A549 (cell line): ENCODE results near the gene KCNJ11. TPM values are rescaled to one million over a fixed set of nuclear protein-coding genes. Genes with fewer than 3 reads are reported as not detected.

Experiments
- ATAC-seq, 2 experiments: fragments of 200-7000 bp in 1 of 2; fragments of >200 bp in 1 of 2; cut with Nextera tagmentation in 1 of 2; cut with Tn5 transposase in 1 of 2; 3 replicates each; pipeline versions ENCODE4 v1.8.0 to v1.9.1; 2018 to 2020; ENCODE audit warnings: mild to moderate bottlenecking in 1 of 2, moderate library complexity in 1 of 2
- CTCF ChIA-PET: fragments of 300-600 bp; sonication (Branson Sonifier 250); formaldehyde crosslinking; extraction: SDS; loops from one replicate; lab custom pipeline; 2021; ENCODE audit warnings: antibody characterized with exemption, inconsistent platforms; lab: Yijun Ruan, JAX
- POLR2A ChIA-PET: fragments of 350-600 bp; formaldehyde crosslinking; extraction: SDS; loops from one replicate; lab custom pipeline; 2021; ENCODE audit warnings: antibody characterized with exemption, inconsistent platforms; lab: Yijun Ruan, JAX
- DNase-seq, 2 experiments: peaks; one replicate each; pipeline versions ENCODE4 v3.0.0 to v3.0.0-alpha.2; 2011 to 2016; ENCODE audit warnings: low read depth in 1 of 2, low spot score in 1 of 2
- FAIRE-seq: peaks from 2 replicates; lab custom pipeline; 2011; peaks lifted over from hg19 to GRCh38; lab: Jason Lieb, UNC
- H3K27ac ChIP-seq, 2 experiments: fragments of >200 bp; sonication (Bioruptor Twin); formaldehyde crosslinking; 3 replicates each; pipeline ENCODE4 v1.5.1; 2016 to 2017
- H3K4me1 ChIP-seq: fragments of >200 bp; sonication (Bioruptor Twin); formaldehyde crosslinking; 3 replicates; pipeline ENCODE4 v1.6.1; 2016
- H3K4me2 ChIP-seq: fragments of >200 bp; sonication (Bioruptor Twin); formaldehyde crosslinking; 3 replicates; pipeline ENCODE4 v1.6.1; 2016
- H3K4me3 ChIP-seq: fragments of >200 bp; sonication (Bioruptor Twin); formaldehyde crosslinking; 3 replicates; pipeline ENCODE4 v1.5.1; 2016
- H3K9me3 ChIP-seq: fragments of >200 bp; sonication (Bioruptor Twin); formaldehyde crosslinking; 3 replicates; pipeline ENCODE4 v1.6.1; 2016
- BHLHE40 ChIP-seq: IDR thresholded peaks from 2 replicates; pipeline ENCODE4 v1.6.1; 2012; ENCODE audit warnings: low read depth, low read length, inconsistent platforms
- CHD2 ChIP-seq: fragments of 150-350 bp; IDR thresholded peaks from 2 replicates; pipeline ENCODE4 v1.6.1; 2014; ENCODE audit warnings: low read length; ENCODE audit not compliant: partially characterized antibody
- EHF ChIP-seq: fragments of 250-450 bp; sonication (Bioruptor Pico); IDR thresholded peaks from 2 replicates; pipeline ENCODE4 v1.5.0; 2020; ENCODE audit warnings: mild to moderate bottlenecking
- EHMT2 ChIP-seq: fragments of 200-600 bp; sonication (generic); IDR thresholded peaks from 2 replicates; pipeline ENCODE4 v1.6.1; 2016; ENCODE audit warnings: antibody characterized with exemption, low read depth, mild to moderate bottlenecking, moderate library complexity
- FOSL2 ChIP-seq, 2 experiments: fragments of 450-650 bp in 1 of 2; fragments of >200 bp in 1 of 2; sonication (Bioruptor Twin) in 1 of 2; formaldehyde crosslinking; IDR thresholded peaks; 2 replicates each; pipeline versions ENCODE4 v1.5.0 to v1.6.1; 2016 to 2020; ENCODE audit warnings: mild to moderate bottlenecking in 1 of 2, moderate library complexity in 1 of 2
- FOXS1 ChIP-seq: fragments of 250-450 bp; sonication (Bioruptor Pico); IDR thresholded peaks from 2 replicates; pipeline ENCODE4 v1.5.0; 2020; ENCODE audit warnings: mild to moderate bottlenecking, moderate library complexity
- HEYL ChIP-seq: fragments of 250-450 bp; sonication (Bioruptor Pico); IDR thresholded peaks from 2 replicates; pipeline ENCODE4 v1.8.0; 2021; ENCODE audit warnings: mild to moderate bottlenecking, moderate library complexity
- HOXB13 ChIP-seq: fragments of 250-450 bp; sonication (Bioruptor Pico); IDR thresholded peaks from 2 replicates; pipeline ENCODE4 v1.5.0; 2020; ENCODE audit warnings: low read depth, mild to moderate bottlenecking, moderate library complexity
- JUNB ChIP-seq: fragments of >200 bp; sonication (Bioruptor Twin); formaldehyde crosslinking; IDR thresholded peaks from 2 replicates; pipeline ENCODE4 v1.6.1; 2016
- KDM5A ChIP-seq: fragments of 200-600 bp; sonication (generic); IDR thresholded peaks from 2 replicates; pipeline ENCODE4 v1.6.1; 2016; ENCODE audit warnings: antibody characterized with exemption, mild to moderate bottlenecking
- NFE2L2 ChIP-seq: fragments of 150-350 bp; conservative IDR thresholded peaks from 2 replicates; pipeline ENCODE4 v1.6.1; 2014; ENCODE audit warnings: low read length
- PHF8 ChIP-seq: fragments of 200-600 bp; sonication (generic); IDR thresholded peaks from 2 replicates; pipeline ENCODE4 v1.6.1; 2016; ENCODE audit warnings: low read depth, mild to moderate bottlenecking, antibody characterized with exemption, moderate library complexity, borderline replicate concordance
- RAD21 ChIP-seq, 2 experiments: fragments of >200 bp in 1 of 2; sonication (Bioruptor Twin) in 1 of 2; formaldehyde crosslinking in 1 of 2; IDR thresholded peaks in 1 of 2; conservative IDR thresholded peaks in 1 of 2; 2 replicates in 1 of 2; 3 replicates in 1 of 2; pipeline ENCODE4 v1.6.1; 2012 to 2018; ENCODE audit warnings: inconsistent platforms in 1 of 2
- TP53 ChIP-seq: fragments of 250-450 bp; sonication (Bioruptor Pico); IDR thresholded peaks from 2 replicates; pipeline ENCODE4 v1.5.0; 2021; ENCODE audit warnings: mild to moderate bottlenecking, moderate library complexity
- ZC3H11A ChIP-seq: fragments of 450-650 bp; IDR thresholded peaks from 2 replicates; pipeline ENCODE4 v1.6.1; 2014; ENCODE audit warnings: antibody characterized with exemption, mild to moderate bottlenecking
- ZFP36 ChIP-seq: fragments of 450-650 bp; IDR thresholded peaks from 2 replicates; pipeline ENCODE4 v1.6.1; 2014; ENCODE audit warnings: borderline replicate concordance; ENCODE audit not compliant: partially characterized antibody
- WGBS: methylation state at CpG from one replicate; pipeline ENCODE4 v1.1.6; 2017; ENCODE audit errors: missing lambda C conversion rate; 5-methylcytosine and 5-hydroxymethylcytosine counted together
- polyA plus RNA-seq, 4 experiments: library from polyadenylated mRNA; depleted of rRNA in 3 of 4; stranded (reverse); fragments of >200 nt; fragmentation: RNase III in 1 of 4; extraction: RNeasy Plus Mini Kit Qiagen cat#74134 plus additional on column Dnase treatment in 1 of 4; gene quantifications; 2 replicates in 3 of 4; 3 replicates in 1 of 4; pipeline ENCODE4 v1.2.3, GENCODE V29; 2011 to 2017
- TF ChIP-seq, protein P1 (sequence below): IDR thresholded peaks from 2 replicates; pipeline ENCODE4 v1.6.1; 2012
- TF ChIP-seq, protein P2 (sequence below): fragments of >200 bp; sonication (Bioruptor Twin); formaldehyde crosslinking; IDR thresholded peaks from 2 replicates; pipeline ENCODE4 v1.6.1; 2016
- TF ChIP-seq, protein P3 (sequence below): IDR thresholded peaks from 2 replicates; pipeline ENCODE4 v1.6.1; 2012; ENCODE audit warnings: low read depth, borderline replicate concordance
- TF ChIP-seq, protein P4 (sequence below): IDR thresholded peaks from 2 replicates; pipeline ENCODE4 v1.6.1; 2012

KCNJ11 gene
- polyA plus RNA-seq, 2 of the 4 experiments (the other 2 are of a cell fraction), result 0.18 to 0.53 TPM

DNA sequence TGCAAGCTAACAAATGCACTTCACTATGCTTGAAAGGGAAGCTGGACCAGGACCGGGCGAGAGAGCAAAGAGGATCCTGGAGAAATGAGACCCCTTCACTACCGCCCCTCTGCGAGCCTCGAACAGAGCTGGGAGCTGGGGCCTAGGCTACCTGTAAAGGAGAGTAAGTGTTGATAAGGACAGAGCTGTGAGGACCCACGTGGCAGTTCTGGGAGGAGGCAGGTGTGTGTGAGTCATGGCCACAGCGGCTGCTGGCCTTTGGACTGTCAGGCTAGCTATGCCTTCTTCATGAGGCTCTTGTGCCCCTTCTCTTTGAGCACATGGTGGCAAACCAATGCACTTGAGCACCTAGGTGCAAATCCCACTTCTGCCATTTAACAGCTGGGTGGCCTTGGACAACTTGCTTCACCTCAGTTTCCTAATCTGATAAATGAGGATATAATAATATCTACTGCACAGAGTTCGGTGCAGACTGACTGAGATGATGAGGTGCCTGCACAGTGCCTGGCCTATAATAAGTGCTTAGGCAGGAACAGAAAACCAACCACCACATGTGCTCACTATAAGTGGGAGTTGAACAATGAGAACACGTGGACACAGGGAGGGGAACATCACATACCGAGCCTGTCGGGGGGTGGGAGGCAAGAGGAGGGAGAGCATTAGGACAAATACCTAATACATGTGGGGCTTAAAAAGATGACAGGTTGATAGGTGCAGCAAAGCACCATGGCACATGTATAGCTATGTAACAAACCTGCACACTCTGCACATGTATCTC is 35.3 kb upstream of the KCNJ11 start:
- TF ChIP-seq KDM5A (no peak), CHD2 (no peak), PHF8 (no peak), RAD21 (conservative IDR thresholded peaks at IDR 0.05 in 1 of 2, IDR thresholded peaks at IDR 0.05 in 1 of 2) (no peak), TP53 (CRISPR knock-in tag) (no peak), ZFP36 (no peak), EHMT2 (no peak)
- TF ChIP-seq, protein P1, sequence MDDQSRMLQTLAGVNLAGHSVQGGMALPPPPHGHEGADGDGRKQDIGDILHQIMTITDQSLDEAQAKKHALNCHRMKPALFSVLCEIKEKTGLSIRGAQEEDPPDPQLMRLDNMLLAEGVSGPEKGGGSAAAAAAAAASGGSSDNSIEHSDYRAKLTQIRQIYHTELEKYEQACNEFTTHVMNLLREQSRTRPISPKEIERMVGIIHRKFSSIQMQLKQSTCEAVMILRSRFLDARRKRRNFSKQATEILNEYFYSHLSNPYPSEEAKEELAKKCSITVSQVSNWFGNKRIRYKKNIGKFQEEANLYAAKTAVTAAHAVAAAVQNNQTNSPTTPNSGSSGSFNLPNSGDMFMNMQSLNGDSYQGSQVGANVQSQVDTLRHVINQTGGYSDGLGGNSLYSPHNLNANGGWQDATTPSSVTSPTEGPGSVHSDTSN, result no peak
- peak; percentile 66 to 71; a peak in 4 of 6 replicates for ATAC-seq
- DNase-seq, result peak in 1 of 2 experiments; percentile 29
- 70% methylated on average over 11 of the region's 11 CpGs for WGBS
- H3K4me3 ChIP-seq, result no peak overlapping the region
- POLR2A ChIA-PET, result interaction anchor here (0.7 kb wide), 2 partner anchors 13 to 18 kb away, joined by 3 to 7 read pairs; no protein-coding TSS in a partner anchor
- H3K4me2 ChIP-seq, result no peak overlapping the region
- CTCF ChIA-PET, result interaction anchor here (0.8 to 1.3 kb wide), 7 partner anchors 26 to 555 kb away, joined by 3 to 5 read pairs (median 3); no protein-coding TSS in a partner anchor
- FAIRE-seq, result no peak
- no peak overlapping the region for H3K27ac ChIP-seq
- H3K4me1 ChIP-seq, result peaks cover 8% of the 10 kb centered on the region; the same call in 2 of the 3 replicates
- no peaks in the 10 kb centered on the region for H3K9me3 ChIP-seq

DNA sequence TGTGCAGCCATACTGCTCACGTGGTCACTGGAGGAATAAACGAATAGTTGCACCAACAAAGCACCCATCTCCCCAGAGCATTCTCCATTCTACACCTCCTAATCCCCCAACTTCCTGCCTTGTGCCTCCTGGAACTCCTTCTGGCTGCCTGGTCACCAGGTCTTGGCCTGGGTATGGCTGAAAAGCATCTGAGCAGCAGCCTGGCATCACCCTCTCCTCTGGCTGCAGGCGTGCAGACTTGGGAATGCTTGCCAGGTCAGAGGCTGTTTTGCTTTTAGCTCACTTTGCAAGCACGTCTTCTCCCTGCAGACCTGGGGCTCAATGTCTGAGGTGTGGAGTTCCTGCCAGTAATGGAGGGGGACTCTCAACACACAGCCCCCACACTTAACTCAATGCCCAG is 33.3 kb upstream of the KCNJ11 start:
- CTCF ChIA-PET, result interaction anchor here (0.8 to 3.1 kb wide), 4 partner anchors 8 to 38 kb away, joined by 3 to 12 read pairs (median 4); no protein-coding TSS in a partner anchor
- WGBS, result 44% methylated on average over 4 of the region's 4 CpGs

DNA sequence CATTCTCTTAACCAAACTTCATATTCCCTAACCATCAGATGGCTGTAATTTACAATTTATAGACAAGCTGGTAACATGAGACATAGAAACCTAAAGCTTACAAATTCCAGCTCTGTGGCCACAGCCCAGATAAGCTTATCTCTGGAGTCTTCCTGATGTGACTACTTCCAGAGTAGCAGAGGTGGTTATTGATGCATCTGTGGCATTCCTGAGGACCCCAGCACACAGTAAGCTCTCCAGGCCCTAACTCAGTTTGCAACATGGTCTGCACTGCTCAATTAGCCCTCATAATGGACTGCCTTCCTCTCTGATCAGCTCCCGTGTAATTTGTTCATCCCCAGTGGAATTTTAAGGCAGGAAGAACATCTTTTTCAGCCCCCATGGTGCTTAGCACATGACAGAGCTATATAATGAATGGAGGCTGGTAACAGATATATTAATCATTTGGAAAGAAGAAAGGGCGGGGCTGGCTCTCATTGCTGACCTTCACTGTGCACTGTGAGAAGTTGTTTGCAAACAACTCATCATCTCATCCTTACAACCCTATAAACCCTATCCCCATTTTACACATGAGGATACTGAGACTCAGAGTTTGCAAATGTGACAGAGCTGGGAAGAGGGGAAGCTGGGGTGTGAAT is 30.1 kb upstream of the KCNJ11 start:
- DNase-seq, result no peak
- no peak overlapping the region for H3K4me3 ChIP-seq
- no peak for TF ChIP-seq FOXS1 (CRISPR knock-in tag)
- TF ChIP-seq BHLHE40, result no peak
- TF ChIP-seq, protein P2, sequence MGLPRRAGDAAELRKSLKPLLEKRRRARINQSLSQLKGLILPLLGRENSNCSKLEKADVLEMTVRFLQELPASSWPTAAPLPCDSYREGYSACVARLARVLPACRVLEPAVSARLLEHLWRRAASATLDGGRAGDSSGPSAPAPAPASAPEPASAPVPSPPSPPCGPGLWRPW, result no peak
- TF ChIP-seq, protein P3, sequence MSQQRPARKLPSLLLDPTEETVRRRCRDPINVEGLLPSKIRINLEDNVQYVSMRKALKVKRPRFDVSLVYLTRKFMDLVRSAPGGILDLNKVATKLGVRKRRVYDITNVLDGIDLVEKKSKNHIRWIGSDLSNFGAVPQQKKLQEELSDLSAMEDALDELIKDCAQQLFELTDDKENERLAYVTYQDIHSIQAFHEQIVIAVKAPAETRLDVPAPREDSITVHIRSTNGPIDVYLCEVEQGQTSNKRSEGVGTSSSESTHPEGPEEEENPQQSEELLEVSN, result no peak
- TF ChIP-seq, protein P4, sequence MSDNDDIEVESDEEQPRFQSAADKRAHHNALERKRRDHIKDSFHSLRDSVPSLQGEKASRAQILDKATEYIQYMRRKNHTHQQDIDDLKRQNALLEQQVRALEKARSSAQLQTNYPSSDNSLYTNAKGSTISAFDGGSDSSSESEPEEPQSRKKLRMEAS, result no peak
- no peak for TF ChIP-seq HEYL
- TF ChIP-seq NFE2L2, result no peak
- TF ChIP-seq JUNB, result no peak
- no peak for TF ChIP-seq EHF (CRISPR knock-in tag)
- no peak for TF ChIP-seq ZC3H11A
- no peak for TF ChIP-seq HOXB13 (CRISPR knock-in tag)
- TF ChIP-seq FOSL2 (IDR thresholded peaks at IDR 0.05), result no peak
- TF ChIP-seq FOSL2 (CRISPR knock-in tag; IDR thresholded peaks at IDR 0.05), result no peak
- TF ChIP-seq EHMT2, result no peak
- FAIRE-seq, result no peak
- ATAC-seq, result no peak
- 0 out of 3 replicates have a peak, but pooled peaks cover 2% of the 10 kb centered on the region for H3K4me1 ChIP-seq
- no peak overlapping the region for H3K4me2 ChIP-seq
- ChIA-PET POLR2A (no interaction called here), CTCF (interaction anchor here (0.8 to 3.7 kb wide), 7 partner anchors 10 to 189 kb away, joined by 3 to 21 read pairs (median 4); no protein-coding TSS in a partner anchor)
- no peaks in the 10 kb centered on the region for H3K9me3 ChIP-seq
- 30% methylated on average over 2 of the region's 2 CpGs for WGBS
- H3K27ac ChIP-seq, result no peak overlapping the region

More for the DNA sequence above, 33.3 kb upstream of the KCNJ11 start:
- no peak for ATAC-seq
- no peak for DNase-seq
- peaks cover 8% of the 10 kb centered on the region; the same call in 2 of the 3 replicates for H3K4me1 ChIP-seq
- no peak for FAIRE-seq
- POLR2A ChIA-PET, result no interaction called here
- H3K27ac ChIP-seq, result no peak overlapping the region
- no peaks in the 10 kb centered on the region for H3K9me3 ChIP-seq
- no peak overlapping the region for H3K4me2 ChIP-seq
- H3K4me3 ChIP-seq, result no peak overlapping the region
- no peak for TF ChIP-seq ZC3H11A
